OCI-LY1 (cell line): ENCODE measurements around the gene RAET1G.
A peak's percentile ranks its signal among the peaks of the same experiment; 100 is the strongest.
"Not testable (repeated sequence)": the region's sequence is repeated elsewhere in the genome, so short reads cannot be mapped to it uniquely, and the experiment has no call there.

Experiments used
- H2AFZ ChIP-seq: fragments of 200-600 bp; sonication (generic), shearing (Covaris generic); 2 replicates; pipeline ENCODE4 v1.6.0; 2014; ENCODE audit warnings: antibody characterized with exemption, mild to moderate bottlenecking, low read length
- H3F3A ChIP-seq: fragments of 200-600 bp; sonication (generic), shearing (Covaris generic); 2 replicates; pipeline ENCODE4 v1.6.0; 2014; ENCODE audit warnings: mild to moderate bottlenecking, antibody characterized with exemption, low read length, moderate library complexity; ENCODE audit not compliant: insufficient read depth
- H3K27ac ChIP-seq: fragments of 200-600 bp; sonication (generic); 2 replicates; pipeline ENCODE4 v1.5.1; 2014; ENCODE audit warnings: low read length, mixed run types, mild to moderate bottlenecking, low read depth; ENCODE audit not compliant: poor library complexity, severe bottlenecking
- H3K27me3 ChIP-seq: fragments of 200-600 bp; sonication (generic); 2 replicates; pipeline ENCODE4 v1.6.0; 2014; ENCODE audit warnings: antibody characterized with exemption, mild to moderate bottlenecking, low read length, moderate library complexity; ENCODE audit not compliant: insufficient read depth
- H3K36me3 ChIP-seq: fragments of 200-600 bp; sonication (generic); 2 replicates; pipeline ENCODE4 v1.6.1; 2014; ENCODE audit warnings: mild to moderate bottlenecking, antibody characterized with exemption, low read length, moderate library complexity, mixed read lengths; ENCODE audit not compliant: insufficient read depth
- H3K4me1 ChIP-seq: fragments of 200-600 bp; sonication (generic); 2 replicates; pipeline ENCODE4 v1.5.1; 2014; ENCODE audit warnings: mild to moderate bottlenecking, low read length, moderate library complexity; ENCODE audit not compliant: insufficient read depth, severe bottlenecking
- H3K4me2 ChIP-seq: fragments of 200-600 bp; sonication (generic), shearing (Covaris generic); 2 replicates; pipeline ENCODE4 v1.6.1; 2014; ENCODE audit warnings: low read length
- H3K4me3 ChIP-seq: fragments of 200-600 bp; sonication (generic); 2 replicates; pipeline ENCODE4 v1.5.1; 2014; ENCODE audit warnings: low read length, low read depth, mild to moderate bottlenecking, mixed read lengths; ENCODE audit not compliant: poor library complexity, severe bottlenecking
- H3K79me2 ChIP-seq: fragments of 200-600 bp; shearing (Covaris generic); 2 replicates; pipeline ENCODE4 v1.6.1; 2016; ENCODE audit warnings: mixed run types, low read length, mixed read lengths; ENCODE audit not compliant: insufficient read depth
- H3K9ac ChIP-seq: fragments of 200-600 bp; sonication (generic), shearing (Covaris generic); 2 replicates; pipeline ENCODE4 v1.6.1; 2014; ENCODE audit warnings: mild to moderate bottlenecking, low read length, mixed read lengths
- H3K9me2 ChIP-seq: fragments of 200-600 bp; sonication (generic), shearing (Covaris generic); 2 replicates; pipeline ENCODE4 v1.6.1; 2014; ENCODE audit warnings: low read depth, mild to moderate bottlenecking, low read length, mixed read lengths
- H3K9me3 ChIP-seq: fragments of 200-600 bp; shearing (Covaris generic); 2 replicates; pipeline ENCODE4 v1.6.1; 2014; ENCODE audit warnings: low read length, mixed read lengths
- H4K20me1 ChIP-seq: fragments of 200-600 bp; sonication (generic), shearing (Covaris generic); 2 replicates; pipeline ENCODE4 v1.6.0; 2016; ENCODE audit warnings: mild to moderate bottlenecking, low read length; ENCODE audit not compliant: insufficient read depth
- CTCF ChIP-seq: fragments of 200-600 bp; sonication (generic), shearing (Covaris generic); IDR thresholded peaks from 2 replicates; pipeline ENCODE4 v1.5.1; 2017; ENCODE audit warnings: mild to moderate bottlenecking, antibody characterized with exemption, low read length, moderate library complexity, mixed read lengths
- EZH2 ChIP-seq: fragments of 200-600 bp; sonication (generic), shearing (Covaris generic); IDR thresholded peaks from 2 replicates; pipeline ENCODE4 v1.8.0; 2017; ENCODE audit warnings: borderline replicate concordance, mixed run types, mild to moderate bottlenecking, antibody characterized with exemption, low read length, moderate library complexity, mixed read lengths

The RAET1G gene

DNA sequence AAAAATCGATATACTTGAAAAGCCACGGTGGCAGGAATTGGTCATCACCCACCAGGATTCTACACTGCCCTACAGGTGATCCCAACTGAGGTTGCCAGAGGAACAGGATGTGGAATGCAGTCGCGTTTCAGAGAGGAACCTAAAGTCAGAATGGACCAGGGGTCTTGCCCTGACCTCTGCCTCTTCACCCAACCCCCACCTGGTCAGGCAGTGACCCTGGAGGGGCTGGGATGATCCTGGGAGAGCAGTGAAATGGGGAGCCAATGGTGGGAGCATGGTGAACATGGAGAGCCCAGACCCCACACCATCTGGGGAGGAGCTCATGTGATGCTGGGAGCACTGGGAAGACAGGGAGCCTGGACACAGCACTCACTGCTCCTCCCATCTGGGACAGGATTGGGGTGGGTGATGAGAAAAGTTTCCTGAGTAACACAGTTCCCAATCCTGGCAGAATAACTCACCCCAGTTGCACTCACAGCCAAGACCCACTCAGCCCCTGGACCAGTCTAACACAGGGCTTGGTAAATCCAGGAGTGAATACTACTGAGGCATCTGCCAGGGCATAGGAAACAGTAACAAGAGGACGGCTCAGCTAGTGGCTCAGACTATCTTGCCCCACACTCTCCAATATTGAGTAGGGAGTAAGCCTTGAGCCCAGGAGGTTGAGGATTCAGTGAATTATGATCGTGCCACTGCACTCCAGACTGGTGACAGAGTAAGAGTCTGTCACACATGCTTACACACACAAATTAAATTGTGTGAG lies 17.2 kb upstream of the RAET1G start:
- no peak overlapping the region for H3K27ac ChIP-seq
- H4K20me1 ChIP-seq, result no peaks in the 10 kb centered on the region
- no peak for TF ChIP-seq CTCF
- TF ChIP-seq EZH2, result no peak
- no peak overlapping the region for H3K4me2 ChIP-seq
- no peak overlapping the region for H3K9ac ChIP-seq
- no peaks in the 10 kb centered on the region for H3K36me3 ChIP-seq
- no peaks in the 10 kb centered on the region for H3F3A ChIP-seq
- no peak overlapping the region for H2AFZ ChIP-seq
- no peaks in the 10 kb centered on the region for H3K9me3 ChIP-seq
- peaks cover 19% of the 10 kb centered on the region for H3K4me1 ChIP-seq
- H3K79me2 ChIP-seq, result no peaks in the 10 kb centered on the region
- peaks cover 11% of the 10 kb centered on the region for H3K27me3 ChIP-seq
- no peak overlapping the region for H3K4me3 ChIP-seq
- no peaks in the 10 kb centered on the region for H3K9me2 ChIP-seq

DNA sequence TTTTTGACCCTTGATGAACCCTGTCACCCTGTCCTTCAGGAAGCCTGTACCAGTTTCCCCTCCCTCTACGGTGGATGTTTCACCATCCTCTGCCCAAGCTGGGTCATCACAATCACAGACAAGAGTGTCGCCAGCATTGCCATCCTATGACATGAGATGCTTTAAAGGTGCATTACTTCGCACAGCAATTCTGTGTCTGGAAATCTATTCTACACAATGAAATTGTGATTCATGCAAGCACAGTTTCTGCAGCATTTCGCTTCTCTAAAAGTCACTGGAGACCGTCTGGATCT lies 16.4 kb upstream of the RAET1G start:
- TF ChIP-seq CTCF (no peak), EZH2 (no peak)
- no peaks in the 10 kb centered on the region for H3K9me2 ChIP-seq
- no peaks in the 10 kb centered on the region for H3F3A ChIP-seq
- H3K36me3 ChIP-seq, result no peaks in the 10 kb centered on the region
- H3K79me2 ChIP-seq, result no peaks in the 10 kb centered on the region
- H3K4me2 ChIP-seq, result peak overlapping the region; percentile 81; the same call in 1 of the 2 replicates
- H3K9me3 ChIP-seq, result no peaks in the 10 kb centered on the region
- peaks cover 19% of the 10 kb centered on the region for H3K4me1 ChIP-seq
- no peak overlapping the region for H3K27ac ChIP-seq
- H3K9ac ChIP-seq, result no peak overlapping the region; the same call in 1 of the 2 replicates
- H4K20me1 ChIP-seq, result no peaks in the 10 kb centered on the region
- H3K4me3 ChIP-seq, result no peak overlapping the region
- H3K27me3 ChIP-seq, result peaks cover 11% of the 10 kb centered on the region
- no peak overlapping the region for H2AFZ ChIP-seq

GRCh38 chr6:149938571-149939355 lies 15.8 kb upstream of the RAET1G start:
- TF ChIP-seq CTCF (no peak), EZH2 (no peak)
- H3K27me3 ChIP-seq, result peaks cover 11% of the 10 kb centered on the region
- H3K9ac ChIP-seq, result peak overlapping the region; percentile 38; the same call in 1 of the 2 replicates
- H3K36me3 ChIP-seq, result no peaks in the 10 kb centered on the region
- no peaks in the 10 kb centered on the region for H4K20me1 ChIP-seq
- no peaks in the 10 kb centered on the region for H3K9me3 ChIP-seq
- H3K4me1 ChIP-seq, result peaks cover 19% of the 10 kb centered on the region
- H3F3A ChIP-seq, result no peaks in the 10 kb centered on the region
- H3K4me3 ChIP-seq, result peak overlapping the region; percentile 62
- H3K79me2 ChIP-seq, result no peaks in the 10 kb centered on the region
- no peak overlapping the region for H3K27ac ChIP-seq
- H3K4me2 ChIP-seq, result peak overlapping the region; percentile 81
- H2AFZ ChIP-seq, result no peak overlapping the region
- no peaks in the 10 kb centered on the region for H3K9me2 ChIP-seq

DNA sequence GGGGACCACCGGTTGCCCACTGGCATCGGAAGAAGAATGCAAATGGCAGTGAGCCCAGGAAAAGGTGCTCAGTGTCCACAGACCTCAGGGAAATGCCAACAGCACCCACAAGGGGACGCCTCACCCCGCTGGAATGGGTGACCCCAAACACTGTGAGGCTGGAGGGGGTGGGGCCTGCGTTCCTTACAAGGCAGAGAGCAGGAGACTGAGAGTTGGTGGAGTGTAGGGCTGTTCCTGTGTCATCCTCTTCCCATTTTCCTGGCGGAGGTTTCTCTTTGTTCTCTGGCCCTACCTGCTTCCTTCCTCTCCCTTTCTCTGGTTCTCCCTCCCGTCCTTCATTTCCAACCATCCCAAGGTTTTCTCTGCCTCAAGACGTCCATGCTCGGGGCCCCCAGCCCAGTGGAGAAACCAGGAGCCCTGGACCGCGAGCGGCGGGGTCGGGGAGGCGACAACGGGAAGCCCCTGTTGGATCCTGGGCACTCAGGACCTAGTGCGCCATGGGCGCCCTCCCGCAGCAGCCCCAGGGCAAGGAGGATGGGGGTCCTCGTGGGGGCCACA lies 15.2 kb upstream of the RAET1G start:
- Histone ChIP-seq H3K27me3 (peaks cover 11% of the 10 kb centered on the region), H3K4me2 (peak overlapping the region; percentile 81), H3K4me1 (peaks cover 19% of the 10 kb centered on the region), H3K4me3 (peak overlapping the region; percentile 62), H3K9ac (peak overlapping the region; percentile 38; the same call in 1 of the 2 replicates)
- not testable (repeated sequence) for H2AFZ ChIP-seq, H3K9me3 ChIP-seq, H3K9me2 ChIP-seq, H3K79me2 ChIP-seq, H3K27ac ChIP-seq, H3K36me3 ChIP-seq, H3F3A ChIP-seq, H4K20me1 ChIP-seq
